Measurements from ENCODE around the gene FAAH2.

The FAAH2 gene

DNA sequence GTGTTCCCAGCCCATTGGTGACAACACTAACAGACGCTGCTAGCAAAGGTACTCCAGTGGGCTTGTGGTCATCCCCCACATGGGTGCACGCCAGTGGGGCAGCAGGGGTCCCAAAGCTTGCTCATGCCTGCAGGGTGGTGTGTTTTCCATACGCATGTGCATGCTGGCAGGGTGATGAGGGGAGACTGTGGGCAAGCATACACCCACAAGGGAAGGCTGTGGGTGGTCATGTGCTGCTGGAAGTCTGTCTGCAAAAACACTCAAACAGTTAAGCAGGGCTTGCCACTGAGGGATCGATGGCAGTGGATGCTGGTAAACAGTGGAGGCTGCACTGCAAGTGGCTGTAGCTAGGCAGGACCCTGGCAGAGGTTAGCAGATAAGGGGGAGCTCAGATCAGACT, 79.9 kb downstream of the FAAH2 start:
- no peak for DNase-seq (ENCODE audit: low read depth in 1 of 2, low spot score in 1 of 2)
- Histone ChIP-seq H3K4me3 (replicated peaks; ENCODE audit: insufficient read depth, low read length) (no peak overlapping the region), H3K27me3 (ENCODE audit: insufficient read depth, poor library complexity, severe bottlenecking) (no peaks in the 10 kb centered on the region), H3K27ac (replicated peaks) (no peak overlapping the region)
- TF ChIP-seq, protein P1, sequence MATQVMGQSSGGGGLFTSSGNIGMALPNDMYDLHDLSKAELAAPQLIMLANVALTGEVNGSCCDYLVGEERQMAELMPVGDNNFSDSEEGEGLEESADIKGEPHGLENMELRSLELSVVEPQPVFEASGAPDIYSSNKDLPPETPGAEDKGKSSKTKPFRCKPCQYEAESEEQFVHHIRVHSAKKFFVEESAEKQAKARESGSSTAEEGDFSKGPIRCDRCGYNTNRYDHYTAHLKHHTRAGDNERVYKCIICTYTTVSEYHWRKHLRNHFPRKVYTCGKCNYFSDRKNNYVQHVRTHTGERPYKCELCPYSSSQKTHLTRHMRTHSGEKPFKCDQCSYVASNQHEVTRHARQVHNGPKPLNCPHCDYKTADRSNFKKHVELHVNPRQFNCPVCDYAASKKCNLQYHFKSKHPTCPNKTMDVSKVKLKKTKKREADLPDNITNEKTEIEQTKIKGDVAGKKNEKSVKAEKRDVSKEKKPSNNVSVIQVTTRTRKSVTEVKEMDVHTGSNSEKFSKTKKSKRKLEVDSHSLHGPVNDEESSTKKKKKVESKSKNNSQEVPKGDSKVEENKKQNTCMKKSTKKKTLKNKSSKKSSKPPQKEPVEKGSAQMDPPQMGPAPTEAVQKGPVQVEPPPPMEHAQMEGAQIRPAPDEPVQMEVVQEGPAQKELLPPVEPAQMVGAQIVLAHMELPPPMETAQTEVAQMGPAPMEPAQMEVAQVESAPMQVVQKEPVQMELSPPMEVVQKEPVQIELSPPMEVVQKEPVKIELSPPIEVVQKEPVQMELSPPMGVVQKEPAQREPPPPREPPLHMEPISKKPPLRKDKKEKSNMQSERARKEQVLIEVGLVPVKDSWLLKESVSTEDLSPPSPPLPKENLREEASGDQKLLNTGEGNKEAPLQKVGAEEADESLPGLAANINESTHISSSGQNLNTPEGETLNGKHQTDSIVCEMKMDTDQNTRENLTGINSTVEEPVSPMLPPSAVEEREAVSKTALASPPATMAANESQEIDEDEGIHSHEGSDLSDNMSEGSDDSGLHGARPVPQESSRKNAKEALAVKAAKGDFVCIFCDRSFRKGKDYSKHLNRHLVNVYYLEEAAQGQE (IDR thresholded peaks at IDR 0.05; ENCODE audit: insufficient replicate concordance, low read depth), result no peak
- TF ChIP-seq POLR2AphosphoS5 (IDR thresholded peaks at IDR 0.05; ENCODE audit: low read depth) (no peak), CTCF (IDR thresholded peaks at IDR 0.05; ENCODE audit: insufficient read depth, low read length) (no peak), SPI1 (IDR thresholded peaks at IDR 0.05; ENCODE audit: borderline replicate concordance, low read depth) (no peak), GABPA (IDR thresholded peaks at IDR 0.05; ENCODE audit: low read depth) (no peak)

DNA sequence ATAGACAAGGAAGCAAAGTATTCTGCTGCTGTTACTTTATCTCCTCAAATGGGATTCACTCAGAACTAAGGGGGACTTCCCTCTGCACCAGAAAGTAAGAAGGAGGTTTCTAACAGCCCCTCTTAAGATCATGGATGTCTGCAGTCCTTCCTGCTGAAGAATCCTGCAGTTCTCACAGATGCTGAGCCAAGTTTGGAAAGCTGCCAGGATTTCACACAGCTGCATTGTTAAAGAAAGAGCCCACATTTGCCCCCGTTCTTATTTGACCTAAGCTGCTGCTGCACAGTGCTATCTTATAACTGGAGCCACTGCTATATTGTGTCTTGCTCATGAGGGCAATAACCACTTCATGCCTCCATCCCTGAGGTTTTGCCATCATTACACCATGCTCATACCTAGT, 81.1 kb downstream of the FAAH2 start:
- Histone ChIP-seq H3K27ac (replicated peaks) (no peak overlapping the region), H3K4me3 (replicated peaks; ENCODE audit: insufficient read depth, low read length) (no peak overlapping the region), H3K27me3 (ENCODE audit: insufficient read depth, poor library complexity, severe bottlenecking) (no peaks in the 10 kb centered on the region)
- no peak for DNase-seq (ENCODE audit: low read depth in 1 of 2, low spot score in 1 of 2)
- TF ChIP-seq CTCF (IDR thresholded peaks at IDR 0.05; ENCODE audit: insufficient read depth, low read length), result no peak
- TF ChIP-seq GABPA (IDR thresholded peaks at IDR 0.05; ENCODE audit: low read depth), result no peak
- no peak for TF ChIP-seq POLR2AphosphoS5 (IDR thresholded peaks at IDR 0.05; ENCODE audit: low read depth)
- no peak for TF ChIP-seq SPI1 (IDR thresholded peaks at IDR 0.05; ENCODE audit: borderline replicate concordance, low read depth)
- TF ChIP-seq, protein P1 (IDR thresholded peaks at IDR 0.05; ENCODE audit: insufficient replicate concordance, low read depth), result no peak

GRCh38 chrX:57368158-57368557, 81.7 kb downstream of the FAAH2 start:
- H3K4me3 ChIP-seq (replicated peaks; ENCODE audit: insufficient read depth, low read length), result no peak overlapping the region
- H3K27ac ChIP-seq (replicated peaks), result no peak overlapping the region
- TF ChIP-seq, protein P1 (IDR thresholded peaks at IDR 0.05; ENCODE audit: insufficient replicate concordance, low read depth), result no peak
- TF ChIP-seq GABPA (IDR thresholded peaks at IDR 0.05; ENCODE audit: low read depth), result no peak
- TF ChIP-seq CTCF (IDR thresholded peaks at IDR 0.05; ENCODE audit: insufficient read depth, low read length), result no peak
- no peak for TF ChIP-seq POLR2AphosphoS5 (IDR thresholded peaks at IDR 0.05; ENCODE audit: low read depth)
- no peak for TF ChIP-seq SPI1 (IDR thresholded peaks at IDR 0.05; ENCODE audit: borderline replicate concordance, low read depth)
- H3K27me3 ChIP-seq (ENCODE audit: insufficient read depth, poor library complexity, severe bottlenecking), result no peaks in the 10 kb centered on the region
- DNase-seq (ENCODE audit: low read depth in 1 of 2, low spot score in 1 of 2), result no peak
